K562 (cell line): ENCODE data around the gene MYL12B. TPM values are rescaled to one million over a fixed set of nuclear protein-coding genes. Genes with fewer than 3 reads are reported as not detected.

Experiments
- ARID1B ChIP-seq: fragments of 450-650 bp; IDR thresholded peaks from 2 replicates; pipeline ENCODE4 v1.6.1; 2016; ENCODE audit warnings: antibody characterized with exemption, mild to moderate bottlenecking, inconsistent platforms
- ARID2 ChIP-seq: fragments of 450-650 bp; IDR thresholded peaks from 2 replicates; pipeline ENCODE4 v1.6.1; 2017; ENCODE audit warnings: antibody characterized with exemption, mild to moderate bottlenecking
- DPF2 ChIP-seq: fragments of 450-650 bp; IDR thresholded peaks from 2 replicates; pipeline ENCODE4 v1.6.1; 2016
- EHMT2 ChIP-seq: fragments of 450-650 bp; IDR thresholded peaks from 2 replicates; pipeline ENCODE4 v1.6.1; 2018; ENCODE audit warnings: antibody characterized with exemption
- FOXJ3 ChIP-seq: sonication (generic); formaldehyde crosslinking; IDR thresholded peaks from 2 replicates; pipeline ENCODE4 v1.4.0; 2020; ENCODE audit warnings: mild to moderate bottlenecking, missing genetic modification reagents
- GATAD2A ChIP-seq: fragments of 450-650 bp; IDR thresholded peaks from 2 replicates; pipeline ENCODE4 v1.6.1; 2017
- GMEB1 ChIP-seq: fragments of 250-450 bp; sonication (Bioruptor Pico); IDR thresholded peaks from 2 replicates; pipeline ENCODE4 v1.4.0; 2020; ENCODE audit warnings: mild to moderate bottlenecking
- HDAC2 ChIP-seq: fragments of 450-650 bp; IDR thresholded peaks from 2 replicates; pipeline ENCODE4 v1.6.1; 2016; ENCODE audit warnings: mild to moderate bottlenecking
- JUND ChIP-seq, 2 experiments: IDR thresholded peaks; 2 replicates in 1 of 2; 3 replicates in 1 of 2; pipeline ENCODE4 v1.6.1; 2011; ENCODE audit warnings: borderline replicate concordance in 2 of 2, low read depth in 2 of 2, low read length in 2 of 2, improper control_type of control experiment in 1 of 2, missing biosample characterization in 1 of 2, missing genetic modification characterization in 1 of 2, missing genetic modification reagents in 1 of 2
- L3MBTL2 ChIP-seq: fragments of 450-650 bp; IDR thresholded peaks from 2 replicates; pipeline ENCODE4 v1.6.1; 2016; ENCODE audit warnings: mild to moderate bottlenecking, moderate library complexity
- MAX ChIP-seq: sonication (generic); formaldehyde crosslinking; IDR thresholded peaks from 2 replicates; pipeline ENCODE4 v1.9.0; 2022; ENCODE audit warnings: mild to moderate bottlenecking, missing genetic modification reagents
- PATZ1 ChIP-seq: fragments of 250-450 bp; sonication (Bioruptor Pico); IDR thresholded peaks from 2 replicates; pipeline ENCODE4 v1.5.0; 2020; ENCODE audit warnings: mild to moderate bottlenecking, borderline replicate concordance
- PHTF2 ChIP-seq: fragments of 250-450 bp; sonication (Bioruptor Pico); IDR thresholded peaks from 2 replicates; pipeline ENCODE4 v1.5.0; 2021; ENCODE audit warnings: mild to moderate bottlenecking
- PTBP1 ChIP-seq: fragments of 200-400 bp; formaldehyde crosslinking; IDR thresholded peaks from 2 replicates; pipeline ENCODE4 v1.6.1; 2017; ENCODE audit warnings: low read depth, low read length
- RBM17 ChIP-seq: fragments of 200-400 bp; formaldehyde crosslinking; IDR thresholded peaks from 2 replicates; pipeline ENCODE4 v1.6.1; 2017; ENCODE audit warnings: low read depth, mild to moderate bottlenecking, low read length, borderline replicate concordance
- RCOR1 ChIP-seq, 2 experiments: IDR thresholded peaks; 2 replicates each; pipeline ENCODE4 v1.6.1; 2012; ENCODE audit warnings: low read depth in 2 of 2, low read length in 2 of 2, borderline replicate concordance in 1 of 2, improper control_type of control experiment in 1 of 2
- TAL1 ChIP-seq: fragments of 450-650 bp; IDR thresholded peaks from 2 replicates; pipeline ENCODE4 v1.6.1; 2016; ENCODE audit warnings: mild to moderate bottlenecking
- ZEB2 ChIP-seq: fragments of 450-650 bp; IDR thresholded peaks from 2 replicates; pipeline ENCODE4 v1.6.1; 2016
- ZFP1 ChIP-seq: fragments of 450-650 bp; formaldehyde crosslinking; IDR thresholded peaks from 2 replicates; pipeline ENCODE4 v1.4.0; 2020; ENCODE audit warnings: mild to moderate bottlenecking, mixed read lengths
- ZNF354B ChIP-seq: fragments of 250-450 bp; sonication (Bioruptor Pico); IDR thresholded peaks from 2 replicates; pipeline ENCODE4 v1.4.0; 2020
- ZNF584 ChIP-seq: fragments of 200-800 bp; sonication (Bioruptor generic); IDR thresholded peaks from 2 replicates; pipeline ENCODE4 v1.6.1; 2016; ENCODE audit warnings: low read depth, mild to moderate bottlenecking, missing genetic modification characterization, missing compliant biosample characterization
- ZNF76 ChIP-seq: fragments of 250-450 bp; sonication (Bioruptor Pico); IDR thresholded peaks from 2 replicates; pipeline ENCODE4 v1.4.0; 2020; ENCODE audit warnings: mild to moderate bottlenecking, moderate library complexity, borderline replicate concordance
- polyA plus RNA-seq, 8 experiments: library from polyadenylated mRNA; depleted of rRNA in 4 of 8; stranded (reverse) in 5 of 8; unstranded in 3 of 8; fragments of >200 nt; fragmentation: Nextera tagmentation in 2 of 8; fragmentation: Illumina TruSeq in 1 of 8; extraction: Ambion mirVana in 2 of 8; extraction: Trizol in 1 of 8; gene quantifications; 2 replicates each; pipeline versions ENCODE4 v1.2.1 to v1.2.3, GENCODE V29; 2011 to 2014; ENCODE audit warnings: inconsistent platforms in 1 of 8, missing spikeins in 1 of 8
- total RNA-seq, 7 experiments: library from RNA; depleted of rRNA in 6 of 7; stranded (reverse); fragments of >200 nt in 6 of 7; fragmentation: Illumina TruSeq in 2 of 7; extraction: Trizol in 2 of 7; gene quantifications; 2 replicates each; pipeline versions ENCODE4 v1.2.1 to v1.2.3, GENCODE V29; 2011 to 2021; ENCODE audit warnings: low replicate concordance in 1 of 7

MYL12B gene
- total and polyA plus RNA-seq, 9 of the 15 experiments (the other 6 are each of a cell fraction or from before 2014, with no cell fraction given), result 220 to 995 (median 463) TPM

- TF ChIP-seq L3MBTL2 (peak; percentile 51; the same call in 1 of the 2 replicates), GMEB1 (no peak), PATZ1 (CRISPR knock-in tag) (no peak), RBM17 (no peak), DPF2 (peak; percentile 56; the same call in 1 of the 2 replicates), ARID1B (peak; percentile 71), ARID2 (no peak), ZNF76 (CRISPR knock-in tag) (no peak), PTBP1 (no peak), TAL1 (no peak), HDAC2 (no peak), FOXJ3 (no peak), PHTF2 (CRISPR knock-in tag) (no peak), MAX (CRISPR knock-in tag) (no peak), ZNF354B (no peak), ZNF584 (CRISPR knock-in tag) (no peak), JUND (IDR thresholded peaks at IDR 0.05; ENCODE audit: borderline replicate concordance, low read depth, low read length) (peak; percentile 67; the same call in 1 of the 2 replicates), JUND (tag; IDR thresholded peaks at IDR 0.05; ENCODE audit: borderline replicate concordance, low read depth, low read length) (peak; percentile 87; the same call in 2 of the 3 replicates), GATAD2A (no peak), EHMT2 (peak; percentile 53; the same call in 1 of the 2 replicates), RCOR1 (IDR thresholded peaks at IDR 0.05; ENCODE audit: borderline replicate concordance in 1 of 2, low read depth in 2 of 2, low read length in 2 of 2) (peak in 1 of 2 experiments; percentile 45; a peak in 1 of 4 replicates), ZFP1 (CRISPR knock-in tag) (no peak), ZEB2 (peak; percentile 75)
Observed at GRCh38 chr18:3293196-3293951, 31.4 kb downstream of the MYL12B start (continued).
